Panc1 (cell line): ENCODE data around the gene WDR1. TPM values are rescaled to one million over a fixed set of nuclear protein-coding genes. Genes with fewer than 3 reads are reported as not detected.

Source experiments
- ATAC-seq: fragments of 200-7000 bp; cut with Tn5 transposase; 2 replicates; pipeline ENCODE4 v1.9.1; 2020; ENCODE audit warnings: mild to moderate bottlenecking, moderate library complexity
- BruUV-seq: library from RNA; stranded (reverse); fragments of 400-500 nt; replicated peaks from 2 replicates; lab custom pipeline; 2021; lab: Mats Ljungman, UMichigan
- CTCF ChIA-PET: fragments of 300-600 bp; sonication (Branson Sonifier 250); formaldehyde crosslinking; loops from one replicate; lab custom pipeline; 2022; ENCODE audit warnings: antibody characterized with exemption; lab: Charles Lee
- POLR2A ChIA-PET: fragments of 300-600 bp; sonication (Branson Sonifier 250); formaldehyde crosslinking; loops from one replicate; lab custom pipeline; 2022; ENCODE audit warnings: antibody characterized with exemption; lab: Charles Lee
- DNase-seq: peaks from one replicate; pipeline ENCODE4 v3.0.0-alpha.2; 2010; ENCODE audit warnings: low read depth, low spot score
- H3K27ac ChIP-seq: 2 replicates; pipeline ENCODE4 v1.5.1; 2011; ENCODE audit warnings: mild to moderate bottlenecking, low read length, inconsistent platforms
- H3K27me3 ChIP-seq: fragments of 200-500 bp; sonication (Bioruptor generic); 2 replicates; pipeline ENCODE4 v1.6.0; 2014; ENCODE audit warnings: low read length, inconsistent platforms; ENCODE audit not compliant: control insufficient read depth, insufficient read depth
- H3K36me3 ChIP-seq: fragments of 200-500 bp; sonication (Bioruptor generic); 2 replicates; pipeline ENCODE4 v1.5.1; 2014; ENCODE audit warnings: inconsistent platforms, mild to moderate bottlenecking, low read length, moderate library complexity; ENCODE audit not compliant: control insufficient read depth, insufficient read depth
- H3K4me1 ChIP-seq: 2 replicates; pipeline ENCODE4 v1.5.1; 2011; ENCODE audit warnings: inconsistent platforms, mild to moderate bottlenecking, low read length, moderate library complexity; ENCODE audit not compliant: control insufficient read depth, insufficient read depth
- H3K4me3 ChIP-seq, 2 experiments: 2 replicates each; pipeline ENCODE4 v1.5.1; 2011 to 2012; ENCODE audit warnings: low read depth in 2 of 2, low read length in 2 of 2, mild to moderate bottlenecking in 2 of 2, inconsistent platforms in 1 of 2, moderate library complexity in 1 of 2
- H3K9me3 ChIP-seq: fragments of 200-500 bp; sonication (Bioruptor generic); 2 replicates; pipeline ENCODE4 v1.5.1; 2014; ENCODE audit warnings: low read depth, mild to moderate bottlenecking, inconsistent platforms, low read length, moderate library complexity; ENCODE audit not compliant: control insufficient read depth, insufficient read depth
- POLR2AphosphoS5 ChIP-seq: IDR thresholded peaks from 2 replicates; pipeline ENCODE4 v1.6.1; 2012; ENCODE audit warnings: mild to moderate bottlenecking, low read depth, low read length, moderate library complexity
- SIN3A ChIP-seq: IDR thresholded peaks from 2 replicates; pipeline ENCODE4 v1.6.1; 2012; ENCODE audit warnings: low read depth, mild to moderate bottlenecking, low read length, moderate library complexity, borderline replicate concordance; ENCODE audit not compliant: insufficient read depth
- TCF7L2 ChIP-seq: IDR thresholded peaks from 2 replicates; pipeline ENCODE4 v1.6.1; 2011; ENCODE audit warnings: mild to moderate bottlenecking, low read depth, low read length, inconsistent platforms
- in situ Hi-C: cut with HindIII; loops from 2 replicates; pipeline ENCODE4 v1.10.0; 2016; ENCODE audit warnings: low sequenced_read_pairs, low pct_unique_long_range_greater_than_20kb
- intact Hi-C: fragments of 100-400 bp; cut with micrococcal nuclease; formaldehyde crosslinking; loops from one replicate; pipeline ENCODE4 v1.10.0; 2022; ENCODE audit not compliant: unreplicated experiment
- total RNA-seq: library from RNA; stranded (reverse); gene quantifications from one replicate; pipeline ENCODE4 v1.2.1, GENCODE V29; 2021; ENCODE audit not compliant: unreplicated experiment
- TF ChIP-seq, protein P1 (sequence below): fragments of 450-650 bp; IDR thresholded peaks from 2 replicates; pipeline ENCODE4 v1.5.1; 2017; ENCODE audit warnings: mild to moderate bottlenecking
- TF ChIP-seq, protein P2 (sequence below), 2 experiments: IDR thresholded peaks; 2 replicates each; pipeline ENCODE4 v1.6.1; 2011 to 2012; ENCODE audit warnings: low read depth in 2 of 2, control low read depth in 1 of 2, low read length in 1 of 2, mild to moderate bottlenecking in 1 of 2, moderate library complexity in 1 of 2; ENCODE audit not compliant: insufficient read depth in 1 of 2

Gene WDR1
- total RNA-seq, 1 experiment from 2014 or later: 260 TPM

DNA sequence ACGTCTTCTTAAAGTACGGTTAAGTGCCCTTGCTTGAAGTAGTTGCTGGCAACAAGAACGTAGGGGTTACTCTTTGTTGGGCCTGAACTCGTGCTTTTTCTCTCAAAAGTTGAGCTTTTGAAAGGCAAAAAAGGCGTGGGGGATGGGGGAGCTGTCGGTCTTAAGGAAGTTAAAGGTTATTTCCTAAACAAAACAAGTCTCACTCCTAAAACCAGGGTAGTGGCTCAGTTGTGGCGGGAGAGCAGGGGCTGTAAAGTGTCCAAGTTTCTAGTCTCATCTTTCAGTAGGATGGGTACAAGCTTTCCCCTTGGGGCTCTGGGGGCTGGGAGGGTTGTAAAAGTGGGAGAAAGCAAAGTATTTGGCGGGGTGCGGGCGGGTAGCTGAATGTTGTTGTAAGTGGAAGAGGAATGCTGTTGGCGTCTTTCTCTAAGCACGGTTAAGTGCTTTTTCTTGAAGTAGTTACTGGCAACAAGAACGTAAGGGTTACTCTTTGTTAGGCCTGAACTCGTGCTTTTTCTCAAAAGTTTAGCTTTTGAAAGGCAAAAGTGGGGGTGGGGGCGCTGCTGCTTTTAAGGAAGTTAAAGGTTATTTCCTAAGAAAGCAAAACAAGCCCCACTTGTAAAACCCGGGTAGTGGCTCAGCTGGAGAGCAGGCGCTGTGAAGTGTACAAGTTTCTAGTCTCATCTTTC is 904 bp upstream of the WDR1 start:
- Histone ChIP-seq H3K36me3 (peaks cover 5% of the 10 kb centered on the region), H3K9me3 (no peaks in the 10 kb centered on the region), H3K27me3 (no peaks in the 10 kb centered on the region), H3K4me1 (peaks cover 12% of the 10 kb centered on the region), H3K4me3 (peak overlapping the region; percentile 58 to 73), H3K27ac (peak overlapping the region; percentile 92)
- ATAC-seq (no peak), DNase-seq (no peak)
- intact Hi-C loops (no loop called here), in situ Hi-C loops (no loop called here)
- POLR2A ChIA-PET: interaction anchor here (0.6 to 1.6 kb wide), 3 partner anchors 9 to 103 kb away, joined by 3 to 4 read pairs (median 3); no protein-coding TSS in a partner anchor
- CTCF ChIA-PET: interaction anchor here (0.6 kb wide), 1 partner anchor 18 kb away, joined by 3 read pairs; no protein-coding TSS in a partner anchor
- TSS peak; percentile 97 for BruUV-seq
- TF ChIP-seq, protein P1, sequence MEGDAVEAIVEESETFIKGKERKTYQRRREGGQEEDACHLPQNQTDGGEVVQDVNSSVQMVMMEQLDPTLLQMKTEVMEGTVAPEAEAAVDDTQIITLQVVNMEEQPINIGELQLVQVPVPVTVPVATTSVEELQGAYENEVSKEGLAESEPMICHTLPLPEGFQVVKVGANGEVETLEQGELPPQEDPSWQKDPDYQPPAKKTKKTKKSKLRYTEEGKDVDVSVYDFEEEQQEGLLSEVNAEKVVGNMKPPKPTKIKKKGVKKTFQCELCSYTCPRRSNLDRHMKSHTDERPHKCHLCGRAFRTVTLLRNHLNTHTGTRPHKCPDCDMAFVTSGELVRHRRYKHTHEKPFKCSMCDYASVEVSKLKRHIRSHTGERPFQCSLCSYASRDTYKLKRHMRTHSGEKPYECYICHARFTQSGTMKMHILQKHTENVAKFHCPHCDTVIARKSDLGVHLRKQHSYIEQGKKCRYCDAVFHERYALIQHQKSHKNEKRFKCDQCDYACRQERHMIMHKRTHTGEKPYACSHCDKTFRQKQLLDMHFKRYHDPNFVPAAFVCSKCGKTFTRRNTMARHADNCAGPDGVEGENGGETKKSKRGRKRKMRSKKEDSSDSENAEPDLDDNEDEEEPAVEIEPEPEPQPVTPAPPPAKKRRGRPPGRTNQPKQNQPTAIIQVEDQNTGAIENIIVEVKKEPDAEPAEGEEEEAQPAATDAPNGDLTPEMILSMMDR: no peak
- TF ChIP-seq, protein P2, sequence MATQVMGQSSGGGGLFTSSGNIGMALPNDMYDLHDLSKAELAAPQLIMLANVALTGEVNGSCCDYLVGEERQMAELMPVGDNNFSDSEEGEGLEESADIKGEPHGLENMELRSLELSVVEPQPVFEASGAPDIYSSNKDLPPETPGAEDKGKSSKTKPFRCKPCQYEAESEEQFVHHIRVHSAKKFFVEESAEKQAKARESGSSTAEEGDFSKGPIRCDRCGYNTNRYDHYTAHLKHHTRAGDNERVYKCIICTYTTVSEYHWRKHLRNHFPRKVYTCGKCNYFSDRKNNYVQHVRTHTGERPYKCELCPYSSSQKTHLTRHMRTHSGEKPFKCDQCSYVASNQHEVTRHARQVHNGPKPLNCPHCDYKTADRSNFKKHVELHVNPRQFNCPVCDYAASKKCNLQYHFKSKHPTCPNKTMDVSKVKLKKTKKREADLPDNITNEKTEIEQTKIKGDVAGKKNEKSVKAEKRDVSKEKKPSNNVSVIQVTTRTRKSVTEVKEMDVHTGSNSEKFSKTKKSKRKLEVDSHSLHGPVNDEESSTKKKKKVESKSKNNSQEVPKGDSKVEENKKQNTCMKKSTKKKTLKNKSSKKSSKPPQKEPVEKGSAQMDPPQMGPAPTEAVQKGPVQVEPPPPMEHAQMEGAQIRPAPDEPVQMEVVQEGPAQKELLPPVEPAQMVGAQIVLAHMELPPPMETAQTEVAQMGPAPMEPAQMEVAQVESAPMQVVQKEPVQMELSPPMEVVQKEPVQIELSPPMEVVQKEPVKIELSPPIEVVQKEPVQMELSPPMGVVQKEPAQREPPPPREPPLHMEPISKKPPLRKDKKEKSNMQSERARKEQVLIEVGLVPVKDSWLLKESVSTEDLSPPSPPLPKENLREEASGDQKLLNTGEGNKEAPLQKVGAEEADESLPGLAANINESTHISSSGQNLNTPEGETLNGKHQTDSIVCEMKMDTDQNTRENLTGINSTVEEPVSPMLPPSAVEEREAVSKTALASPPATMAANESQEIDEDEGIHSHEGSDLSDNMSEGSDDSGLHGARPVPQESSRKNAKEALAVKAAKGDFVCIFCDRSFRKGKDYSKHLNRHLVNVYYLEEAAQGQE (IDR thresholded peaks at IDR 0.05; ENCODE audit: insufficient read depth in 1 of 2, low read depth in 2 of 2, low read length in 1 of 2): no peak
- TF ChIP-seq SIN3A (no peak), POLR2AphosphoS5 (no peak), TCF7L2 (no peak)

DNA sequence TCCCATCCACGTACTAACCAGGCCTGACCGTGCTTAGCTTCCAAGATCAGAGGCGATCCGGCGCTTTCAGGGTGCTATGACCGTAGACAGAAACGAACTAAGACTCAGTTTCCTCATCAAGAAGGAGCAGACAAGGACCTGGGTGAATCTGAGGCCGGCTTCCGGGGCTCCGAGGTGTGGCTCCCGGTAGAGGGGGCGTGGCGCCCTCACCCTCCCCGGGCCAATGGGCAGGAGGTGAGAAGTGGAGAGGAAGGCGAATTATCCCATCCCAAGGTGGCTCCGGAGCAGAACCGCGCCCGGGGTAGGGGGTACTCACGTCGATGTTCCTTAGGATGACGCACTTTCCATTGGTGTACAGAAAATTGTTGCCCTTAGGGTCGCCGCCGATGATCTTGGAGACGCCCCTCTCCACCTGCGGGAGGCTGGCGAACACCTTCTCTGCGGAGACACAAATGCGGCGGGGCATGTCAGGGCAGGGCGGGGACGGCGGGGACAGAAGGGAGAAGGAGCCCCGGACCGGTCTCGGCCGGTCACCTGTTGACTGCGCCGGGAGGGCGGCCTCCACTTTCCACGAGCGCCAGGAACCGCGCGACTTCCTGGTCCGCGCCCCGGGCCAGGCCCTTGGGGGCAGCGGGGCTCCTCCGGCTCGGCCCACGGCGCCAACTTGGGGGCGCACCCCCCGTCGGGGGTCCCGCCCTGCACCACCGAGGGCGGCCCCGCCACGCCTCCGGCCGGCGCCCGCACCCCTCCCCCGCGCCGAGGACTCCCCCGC is 616 bp downstream of the WDR1 start:
- H3K4me1 ChIP-seq: peaks cover 12% of the 10 kb centered on the region
- DNase-seq (no peak), ATAC-seq (peak; percentile 75)
- intact Hi-C loops (no loop called here), in situ Hi-C loops (no loop called here)
- TF ChIP-seq TCF7L2 (no peak), POLR2AphosphoS5 (no peak), SIN3A (no peak)
- TF ChIP-seq, protein P2 (IDR thresholded peaks at IDR 0.05; ENCODE audit: insufficient read depth in 1 of 2, low read depth in 2 of 2, low read length in 1 of 2): no peak
- TF ChIP-seq, protein P1: no peak
- H3K36me3 ChIP-seq: peaks cover 10% of the 10 kb centered on the region
- ChIA-PET CTCF (no interaction called here), POLR2A (interaction anchor here (0.8 to 1.3 kb wide), 2 partner anchors 11 to 39 kb away, joined by 3 read pairs; no protein-coding TSS in a partner anchor)
- H3K27ac ChIP-seq: peak overlapping the region; percentile 85
- peak overlapping the region; percentile 71 to 77 for H3K4me3 ChIP-seq
- no TSS peak for BruUV-seq
- no peaks in the 10 kb centered on the region for H3K27me3 ChIP-seq
- no peaks in the 10 kb centered on the region for H3K9me3 ChIP-seq
